Right lobe of liver (tissue), 6 donors: ENCODE results near the gene POU3F1. TPM values are rescaled to one million over a fixed set of nuclear protein-coding genes. Genes with fewer than 3 reads are reported as not detected.

Experiments
- ATAC-seq, 4 donors: fragments of 200-7000 bp; cut with Tn5 transposase; one replicate each; pipeline ENCODE4 v1.9.1; 2020; ENCODE audit warnings: mild to moderate bottlenecking in 4 of 4, moderate library complexity in 4 of 4
- DNase-seq, 3 donors: peaks; one replicate each; pipeline ENCODE4 v3.0.0-alpha.2; 2020
- H3K27ac ChIP-seq, 3 donors: fragments of 200-600 bp; one replicate each; pipeline ENCODE4 v1.8.0; 2022
- H3K27me3 ChIP-seq, 2 donors: fragments of 200-600 bp; one replicate each; pipeline ENCODE4 v1.8.0; 2022
- H3K36me3 ChIP-seq, 4 donors: fragments of 200-600 bp; sonication (generic) in 1 of 4; one replicate each; pipeline versions ENCODE4 v1.5.1 to v1.8.0; 2017 to 2022; ENCODE audit warnings: control low read depth in 1 of 4
- H3K4me1 ChIP-seq, 4 donors: fragments of 200-600 bp; sonication (generic) in 1 of 4; one replicate each; pipeline versions ENCODE4 v1.5.1 to v1.8.0; 2017 to 2022; ENCODE audit warnings: control low read depth in 1 of 4
- H3K4me3 ChIP-seq, 3 donors: fragments of 200-600 bp; one replicate each; pipeline ENCODE4 v1.8.0; 2022
- H3K9me3 ChIP-seq, 4 donors: fragments of 200-600 bp; sonication (generic) in 1 of 4; one replicate each; pipeline versions ENCODE4 v1.5.1 to v1.8.0; 2017 to 2022; ENCODE audit warnings: control low read depth in 1 of 4
- POLR2A ChIP-seq: fragments of 450-650 bp; IDR thresholded peaks from one replicate; pipeline ENCODE4 v1.6.1; 2017; ENCODE audit warnings: antibody characterized with exemption, mild to moderate bottlenecking
- WGBS: methylation state at CpG from one replicate; pipeline ENCODE4 v1.1.6; 2018; ENCODE audit warnings: low coverage, low lambda C conversion rate; ENCODE audit not compliant: insufficient coverage; ENCODE audit errors: missing lambda C conversion rate; 5-methylcytosine and 5-hydroxymethylcytosine counted together
- intact Hi-C, 2 donors: fragments of 100-400 bp; cut with DNase I; formaldehyde crosslinking; loops; one replicate each; pipeline versions ENCODE4 v1.11.2 to v1.14.1; 2022
- total RNA-seq, 6 experiments: library from RNA; depleted of rRNA in 2 of 6; stranded (reverse); fragments of >200 nt in 2 of 6; fragmentation: NEBNext Ultra II Directional in 3 of 6; extraction: Animal tissue kit (Norgen Biotek cat#: 25700) in 3 of 6; gene quantifications; one replicate each; pipeline versions ENCODE4 v1.1.0 to v1.2.4, GENCODE V29; 2016 to 2023
- TF ChIP-seq, protein P1 (sequence below), 4 donors: fragments of 200-600 bp in 3 of 4; fragments of 450-650 bp in 1 of 4; IDR thresholded peaks; one replicate each; pipeline versions ENCODE4 v1.5.1 to v1.8.0; 2016 to 2022; ENCODE audit warnings: antibody characterized with exemption in 4 of 4, mild to moderate bottlenecking in 2 of 4
- donor health status: DM: no; HTN: yes; CAD: no.
- donor health status: DM: no; HTN: no; CAD: no.
- donor health status: DM: no; HTN: no; CAD: no.
- donor health status: DM: no; HTN: yes; CAD: no.
- donor health status: DM: no; HTN: yes; CAD: no.

Gene POU3F1
- total RNA-seq, 6 experiments from 2014 or later: 0.09 TPM; not detected in 5

DNA sequence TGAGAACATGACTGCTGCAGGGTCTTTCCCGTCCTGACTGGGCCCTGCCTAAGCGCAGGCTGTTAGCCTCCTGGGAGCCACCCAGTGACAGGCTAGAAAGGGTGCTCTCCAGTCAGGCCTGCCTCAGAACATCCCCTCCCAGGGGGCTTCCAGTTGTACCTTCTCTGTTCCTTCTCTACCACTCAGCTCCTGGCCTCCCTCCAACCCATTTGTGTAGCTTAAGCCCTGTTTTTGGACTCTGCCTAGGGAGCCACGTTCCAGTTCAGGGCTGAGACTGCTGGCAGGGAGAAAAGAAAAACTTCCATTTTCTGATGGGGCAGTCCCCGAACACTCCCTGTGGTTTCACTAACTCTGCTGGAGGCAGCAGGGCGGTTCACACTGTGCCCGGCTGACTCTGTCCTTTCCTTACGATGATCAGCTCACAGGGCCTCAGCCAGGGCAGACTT is 15.3 kb upstream of the POU3F1 start:
- H3K36me3 ChIP-seq: no peaks in the 10 kb centered on the region
- no peaks in the 10 kb centered on the region for H3K4me1 ChIP-seq
- H3K27ac ChIP-seq: no peak overlapping the region
- 75% methylated on average over 4 of the region's 7 CpGs for WGBS
- H3K9me3 ChIP-seq: no peaks in the 10 kb centered on the region
- H3K4me3 ChIP-seq: no peak overlapping the region
- DNase-seq: no peak
- no peaks in the 10 kb centered on the region for H3K27me3 ChIP-seq
- intact Hi-C loops: no loop called here
- no peak for ATAC-seq
- TF ChIP-seq, protein P1, sequence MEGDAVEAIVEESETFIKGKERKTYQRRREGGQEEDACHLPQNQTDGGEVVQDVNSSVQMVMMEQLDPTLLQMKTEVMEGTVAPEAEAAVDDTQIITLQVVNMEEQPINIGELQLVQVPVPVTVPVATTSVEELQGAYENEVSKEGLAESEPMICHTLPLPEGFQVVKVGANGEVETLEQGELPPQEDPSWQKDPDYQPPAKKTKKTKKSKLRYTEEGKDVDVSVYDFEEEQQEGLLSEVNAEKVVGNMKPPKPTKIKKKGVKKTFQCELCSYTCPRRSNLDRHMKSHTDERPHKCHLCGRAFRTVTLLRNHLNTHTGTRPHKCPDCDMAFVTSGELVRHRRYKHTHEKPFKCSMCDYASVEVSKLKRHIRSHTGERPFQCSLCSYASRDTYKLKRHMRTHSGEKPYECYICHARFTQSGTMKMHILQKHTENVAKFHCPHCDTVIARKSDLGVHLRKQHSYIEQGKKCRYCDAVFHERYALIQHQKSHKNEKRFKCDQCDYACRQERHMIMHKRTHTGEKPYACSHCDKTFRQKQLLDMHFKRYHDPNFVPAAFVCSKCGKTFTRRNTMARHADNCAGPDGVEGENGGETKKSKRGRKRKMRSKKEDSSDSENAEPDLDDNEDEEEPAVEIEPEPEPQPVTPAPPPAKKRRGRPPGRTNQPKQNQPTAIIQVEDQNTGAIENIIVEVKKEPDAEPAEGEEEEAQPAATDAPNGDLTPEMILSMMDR (IDR thresholded peaks at IDR 0.05): no peak
- no peak for TF ChIP-seq POLR2A

DNA sequence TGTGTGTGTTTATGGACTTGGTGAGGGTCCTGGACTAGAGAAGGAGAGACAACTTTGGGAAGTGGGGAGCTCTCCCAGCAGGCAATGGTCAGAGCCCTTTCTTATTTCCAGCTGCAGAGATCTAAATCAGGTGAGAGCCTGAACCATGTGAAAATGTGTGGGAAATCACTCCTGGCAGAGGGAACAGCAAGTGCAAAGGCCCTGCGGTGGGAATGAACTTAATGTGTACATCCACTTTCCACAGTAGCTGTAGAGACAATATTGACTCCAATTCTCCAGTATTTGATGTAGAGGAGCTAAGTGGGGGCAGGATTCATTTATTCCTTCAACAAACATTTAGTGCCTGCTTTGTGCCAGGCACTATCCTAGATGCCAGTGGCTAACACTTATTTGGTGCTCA is 14.7 kb upstream of the POU3F1 start:
- Histone ChIP-seq H3K36me3 (no peaks in the 10 kb centered on the region), H3K27ac (no peak overlapping the region), H3K4me1 (no peaks in the 10 kb centered on the region), H3K27me3 (no peaks in the 10 kb centered on the region), H3K9me3 (no peaks in the 10 kb centered on the region), H3K4me3 (no peak overlapping the region)
- DNase-seq (no peak), ATAC-seq (no peak)
- TF ChIP-seq POLR2A: no peak
- TF ChIP-seq, protein P1 (IDR thresholded peaks at IDR 0.05): no peak
- intact Hi-C loops: no loop called here
- WGBS: 100% methylated on average over 1 of the region's 1 CpG

DNA sequence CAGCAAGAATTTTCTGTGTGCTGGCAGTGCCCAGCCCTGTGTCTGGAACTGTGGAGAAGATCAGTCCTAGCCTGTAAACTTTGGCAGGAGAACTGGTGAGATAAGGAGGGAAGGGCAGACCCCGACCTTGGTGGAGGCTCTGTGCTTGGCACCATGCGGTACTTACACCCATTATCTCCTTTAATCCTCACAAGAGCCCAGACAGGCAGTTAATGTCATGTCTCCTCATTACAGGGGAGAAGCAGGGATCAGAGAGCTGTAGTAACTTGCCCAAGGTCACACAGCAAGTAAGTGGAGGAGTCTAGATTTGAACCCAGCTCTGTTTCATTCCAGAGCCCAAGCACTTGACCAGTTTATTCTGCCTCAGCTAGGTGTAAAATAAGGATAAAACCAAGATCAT is 13.9 kb upstream of the POU3F1 start:
- 79% methylated on average over 2 of the region's 2 CpGs for WGBS
- intact Hi-C loops: no loop called here
- no peak for ATAC-seq

DNA sequence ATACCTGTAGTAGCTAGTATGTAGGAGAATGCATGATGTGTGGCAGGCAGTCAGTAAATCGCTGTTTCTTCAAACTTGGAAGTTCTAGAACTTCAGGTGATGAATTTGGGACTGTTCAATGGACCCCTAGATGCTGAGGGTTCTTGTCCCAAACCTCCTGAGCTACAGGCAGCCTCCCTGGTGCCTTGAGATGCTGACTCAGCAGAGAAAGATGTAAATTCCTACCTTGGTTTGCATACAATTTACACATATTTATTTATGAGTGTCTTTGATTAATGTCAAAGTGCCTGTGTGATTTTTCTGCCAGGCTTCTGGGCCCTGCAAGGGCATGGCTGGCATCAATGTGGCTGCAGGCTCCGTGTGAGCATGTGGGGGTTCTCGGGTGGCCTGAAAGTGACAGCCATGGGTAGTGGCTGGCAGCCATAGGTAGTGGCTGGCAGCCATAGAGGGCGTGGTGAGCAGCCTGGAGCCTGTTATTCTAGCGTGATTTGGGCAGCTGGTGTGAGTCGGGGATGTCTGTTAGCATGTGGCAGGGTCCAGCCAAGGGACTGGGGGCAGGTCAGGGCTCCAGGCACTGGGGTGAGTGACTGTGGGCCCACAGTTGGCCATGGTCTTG is 13.2 kb upstream of the POU3F1 start:
- WGBS: 64% methylated on average over 3 of the region's 6 CpGs
- no peak for TF ChIP-seq POLR2A
- TF ChIP-seq, protein P1 (IDR thresholded peaks at IDR 0.05): no peak
- H3K27me3 ChIP-seq: no peaks in the 10 kb centered on the region
- H3K36me3 ChIP-seq: no peaks in the 10 kb centered on the region
- DNase-seq (no peak), ATAC-seq (no peak)
- no peaks in the 10 kb centered on the region for H3K9me3 ChIP-seq
- intact Hi-C loops: no loop called here
- H3K4me1 ChIP-seq: no peaks in the 10 kb centered on the region
- no peak overlapping the region for H3K4me3 ChIP-seq
- H3K27ac ChIP-seq: no peak overlapping the region

More for the DNA sequence above, 13.9 kb upstream of the POU3F1 start:
- DNase-seq: no peak
- H3K36me3 ChIP-seq: no peaks in the 10 kb centered on the region
- H3K4me3 ChIP-seq: no peak overlapping the region
- no peaks in the 10 kb centered on the region for H3K9me3 ChIP-seq
- TF ChIP-seq, protein P1 (IDR thresholded peaks at IDR 0.05): no peak
- no peak for TF ChIP-seq POLR2A
- H3K4me1 ChIP-seq: no peaks in the 10 kb centered on the region
- H3K27me3 ChIP-seq: no peaks in the 10 kb centered on the region
- H3K27ac ChIP-seq: no peak overlapping the region
